Measurements from ENCODE around the gene SLC1A2. TPM values are rescaled to one million over a fixed set of nuclear protein-coding genes. Genes with fewer than 3 reads are reported as not detected.

SLC1A2 gene
- total and polyA plus RNA-seq, 2 donors (not counting 3 experiments of a cell fraction or from before 2014, with no cell fraction given): not detected

DNA sequence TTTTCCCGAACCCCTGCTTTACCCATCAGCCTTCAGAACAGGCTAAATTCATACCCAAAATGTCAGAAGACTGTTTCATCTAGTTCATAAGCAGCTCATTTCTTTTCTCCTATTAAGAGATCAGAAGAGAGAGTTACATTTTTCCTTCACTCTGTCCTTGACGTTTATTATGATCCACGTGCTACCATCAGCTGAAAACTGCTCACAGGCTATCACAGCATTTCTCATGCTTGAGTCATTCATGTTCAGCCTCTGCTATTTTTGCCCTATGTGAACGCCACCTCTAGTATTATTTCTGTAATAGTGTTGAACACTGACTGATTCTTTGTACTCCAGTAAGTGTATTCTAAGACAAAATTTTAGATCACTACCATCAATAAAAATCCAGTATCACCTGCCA is 51.9 kb downstream of the SLC1A2 start:
- Histone ChIP-seq H4K20me1 (replicated peaks; ENCODE audit: control insufficient read depth, extremely low read depth, insufficient read depth, low read length) (no peaks in the 10 kb centered on the region), H3K79me2 (ENCODE audit: control insufficient read depth, insufficient read depth, low read length) (no peaks in the 10 kb centered on the region), H3K27ac (ENCODE audit: insufficient read depth, low read depth, low read length) (no peak overlapping the region), H3K9ac (replicated peaks; ENCODE audit: extremely low read depth, insufficient read depth, low read length) (no peak overlapping the region), H2AFZ (ENCODE audit: low read depth, low read length) (no peak overlapping the region), H3K4me1 (ENCODE audit: control insufficient read depth, extremely low read depth, insufficient read depth, low read length) (no peaks in the 10 kb centered on the region), H3K36me3 (ENCODE audit: control insufficient read depth in 2 of 2, extremely low read depth in 1 of 2, insufficient read depth in 2 of 2, low read length in 2 of 2) (no peaks in the 10 kb centered on the region), H3K4me2 (ENCODE audit: insufficient read depth, low read length) (no peak overlapping the region), H3K4me3 (replicated peaks in 1 of 3; ENCODE audit: insufficient read depth in 1 of 3, low read depth in 1 of 3, low read length in 3 of 3) (no peak overlapping the region), H3K27me3 (ENCODE audit: control insufficient read depth in 2 of 2, insufficient read depth in 2 of 2, low read length in 2 of 2) (peaks cover 0 to 3% of the 10 kb centered on the region in 2 experiments), H3K9me1 (replicated peaks; ENCODE audit: control insufficient read depth, extremely low read depth, insufficient read depth, low read length) (no peaks in the 10 kb centered on the region), H3K9me3 (replicated peaks; ENCODE audit: control insufficient read depth, insufficient read depth, low read length) (no peaks in the 10 kb centered on the region)
- POLR2A ChIA-PET: no interaction called here
- TF ChIP-seq POLR2AphosphoS5 (IDR thresholded peaks at IDR 0.05; ENCODE audit: insufficient read depth, low read depth, low read length): no peak
- intact Hi-C loops (cut with micrococcal nuclease) (no loop called here), dilution Hi-C loops (cut with MboI; ENCODE audit: extremely low pct_ligation_motif_present, low sequenced_read_pairs) (no loop called here)
- CTCF ChIA-PET: no interaction called here
- FAIRE-seq: no peak
- no TSS peak for BruUV-seq (replicated peaks)
- no peak for DNase-seq (ENCODE audit: low read depth, low spot score)

DNA sequence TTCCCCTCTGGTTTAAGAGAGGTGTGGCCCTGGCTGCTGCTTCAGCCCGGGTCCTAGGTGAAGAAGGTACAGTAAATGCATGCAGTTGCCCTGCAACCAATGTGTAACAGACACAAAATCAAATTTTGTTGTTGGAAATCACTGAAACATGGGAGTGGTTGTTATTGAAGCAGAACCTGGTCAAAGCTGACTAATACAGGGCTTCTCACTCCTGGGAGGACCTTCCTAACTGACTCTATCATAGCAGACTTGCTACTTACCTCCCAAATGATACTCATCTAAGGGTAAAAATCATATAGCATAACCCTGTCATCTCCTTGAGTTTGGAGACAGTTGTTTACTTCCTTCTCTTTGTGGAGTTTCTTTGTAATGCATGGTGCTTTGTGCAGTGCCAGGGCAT is 52.6 kb downstream of the SLC1A2 start:
- H4K20me1 ChIP-seq (replicated peaks; ENCODE audit: control insufficient read depth, extremely low read depth, insufficient read depth, low read length): no peaks in the 10 kb centered on the region
- no TSS peak for BruUV-seq (replicated peaks)
- intact Hi-C loops (cut with micrococcal nuclease) (no loop called here), dilution Hi-C loops (cut with MboI; ENCODE audit: extremely low pct_ligation_motif_present, low sequenced_read_pairs) (no loop called here)
- H3K36me3 ChIP-seq (ENCODE audit: control insufficient read depth in 2 of 2, extremely low read depth in 1 of 2, insufficient read depth in 2 of 2, low read length in 2 of 2): no peaks in the 10 kb centered on the region
- H3K4me1 ChIP-seq (ENCODE audit: control insufficient read depth, extremely low read depth, insufficient read depth, low read length): no peaks in the 10 kb centered on the region
- FAIRE-seq (no peak), DNase-seq (ENCODE audit: low read depth, low spot score) (no peak)
- ChIA-PET POLR2A (no interaction called here), CTCF (no interaction called here)
- H3K9me1 ChIP-seq (replicated peaks; ENCODE audit: control insufficient read depth, extremely low read depth, insufficient read depth, low read length): no peaks in the 10 kb centered on the region
- no peak overlapping the region for H3K27ac ChIP-seq (ENCODE audit: insufficient read depth, low read depth, low read length)
- no peak overlapping the region for H3K9ac ChIP-seq (replicated peaks; ENCODE audit: extremely low read depth, insufficient read depth, low read length)
- H2AFZ ChIP-seq (ENCODE audit: low read depth, low read length): no peak overlapping the region
- H3K4me2 ChIP-seq (ENCODE audit: insufficient read depth, low read length): no peak overlapping the region
- H3K79me2 ChIP-seq (ENCODE audit: control insufficient read depth, insufficient read depth, low read length): no peaks in the 10 kb centered on the region
- H3K9me3 ChIP-seq (replicated peaks; ENCODE audit: control insufficient read depth, insufficient read depth, low read length): no peaks in the 10 kb centered on the region
- peaks cover 0 to 3% of the 10 kb centered on the region in 2 experiments for H3K27me3 ChIP-seq (ENCODE audit: control insufficient read depth in 2 of 2, insufficient read depth in 2 of 2, low read length in 2 of 2)
- TF ChIP-seq GATA2 (IDR thresholded peaks at IDR 0.05; ENCODE audit: insufficient read depth, insufficient read length, low read depth, low read length) (no peak), MYC (IDR thresholded peaks at IDR 0.05; ENCODE audit: low read depth, low read length) (no peak), FOS (IDR thresholded peaks at IDR 0.05; ENCODE audit: borderline replicate concordance, insufficient read depth, low read length) (no peak), JUN (IDR thresholded peaks at IDR 0.05; ENCODE audit: borderline replicate concordance, insufficient read depth, insufficient read length, low read depth) (no peak), POLR2AphosphoS5 (IDR thresholded peaks at IDR 0.05; ENCODE audit: insufficient read depth, low read depth, low read length) (no peak), EZH2 (IDR thresholded peaks at IDR 0.05; ENCODE audit: borderline replicate concordance, low read depth, low read length, severe bottlenecking) (no peak), POLR2A (IDR thresholded peaks at IDR 0.05; ENCODE audit: low read depth, low read length) (no peak)
- TF ChIP-seq, protein P1, sequence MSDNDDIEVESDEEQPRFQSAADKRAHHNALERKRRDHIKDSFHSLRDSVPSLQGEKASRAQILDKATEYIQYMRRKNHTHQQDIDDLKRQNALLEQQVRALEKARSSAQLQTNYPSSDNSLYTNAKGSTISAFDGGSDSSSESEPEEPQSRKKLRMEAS (IDR thresholded peaks at IDR 0.05; ENCODE audit: insufficient read depth, insufficient read length): no peak
- TF ChIP-seq, protein P2, sequence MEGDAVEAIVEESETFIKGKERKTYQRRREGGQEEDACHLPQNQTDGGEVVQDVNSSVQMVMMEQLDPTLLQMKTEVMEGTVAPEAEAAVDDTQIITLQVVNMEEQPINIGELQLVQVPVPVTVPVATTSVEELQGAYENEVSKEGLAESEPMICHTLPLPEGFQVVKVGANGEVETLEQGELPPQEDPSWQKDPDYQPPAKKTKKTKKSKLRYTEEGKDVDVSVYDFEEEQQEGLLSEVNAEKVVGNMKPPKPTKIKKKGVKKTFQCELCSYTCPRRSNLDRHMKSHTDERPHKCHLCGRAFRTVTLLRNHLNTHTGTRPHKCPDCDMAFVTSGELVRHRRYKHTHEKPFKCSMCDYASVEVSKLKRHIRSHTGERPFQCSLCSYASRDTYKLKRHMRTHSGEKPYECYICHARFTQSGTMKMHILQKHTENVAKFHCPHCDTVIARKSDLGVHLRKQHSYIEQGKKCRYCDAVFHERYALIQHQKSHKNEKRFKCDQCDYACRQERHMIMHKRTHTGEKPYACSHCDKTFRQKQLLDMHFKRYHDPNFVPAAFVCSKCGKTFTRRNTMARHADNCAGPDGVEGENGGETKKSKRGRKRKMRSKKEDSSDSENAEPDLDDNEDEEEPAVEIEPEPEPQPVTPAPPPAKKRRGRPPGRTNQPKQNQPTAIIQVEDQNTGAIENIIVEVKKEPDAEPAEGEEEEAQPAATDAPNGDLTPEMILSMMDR (IDR thresholded peaks at IDR 0.05; ENCODE audit: extremely low read depth in 1 of 2, insufficient read depth in 1 of 2, low read depth in 1 of 2, low read length in 2 of 2): no peak
- H3K4me3 ChIP-seq (replicated peaks in 1 of 3; ENCODE audit: insufficient read depth in 1 of 3, low read depth in 1 of 3, low read length in 3 of 3): no peak overlapping the region

All from endothelial cell of umbilical vein (primary cell).